Caki2 (cell line): ENCODE data around the gene MUC13. TPM values are rescaled to one million over a fixed set of nuclear protein-coding genes. Genes with fewer than 3 reads are reported as not detected.

Experiments
- DNase-seq: peaks from one replicate; pipeline ENCODE4 v3.0.0-alpha.2; 2015; ENCODE audit warnings: low read depth
- in situ Hi-C: cut with HindIII; loops from 2 replicates; pipeline ENCODE4 v1.10.0; 2016; ENCODE audit warnings: low sequenced_read_pairs, low pct_unique_long_range_greater_than_20kb, mixed read lengths
- total RNA-seq: library from RNA; depleted of rRNA; stranded (reverse); fragments of >200 nt; shearing (Covaris generic); gene quantifications from 2 replicates; pipeline ENCODE4 v1.2.3, GENCODE V29; 2014; ENCODE audit warnings: low replicate concordance

MUC13 gene
- total RNA-seq, 1 experiment from 2014 or later, result 0.37 TPM

- in situ Hi-C loops, result no loop called here
- DNase-seq, result no peak
Observed at GRCh38 chr3:124916837-124917409, 17.6 kb downstream of the MUC13 start.

GRCh38 chr3:124915254-124915653 is 19.3 kb downstream of the MUC13 start:
- in situ Hi-C loops, result no loop called here
- DNase-seq, result no peak

GRCh38 chr3:124907957-124908356 is 26.6 kb downstream of the MUC13 start:
- in situ Hi-C loops, result no loop called here
- no peak for DNase-seq

GRCh38 chr3:124904835-124905492 is 29.6 kb downstream of the MUC13 start:
- no peak for DNase-seq
- in situ Hi-C loops, result no loop called here

- no peak for DNase-seq
- in situ Hi-C loops, result no loop called here
Observed at GRCh38 chr3:124903896-124904834, 30.4 kb downstream of the MUC13 start.

GRCh38 chr3:124896824-124897526 is 37.6 kb downstream of the MUC13 start:
- no peak for DNase-seq
- in situ Hi-C loops, result loop anchor here (25.0 kb wide), 1 partner anchor 135 kb away; no protein-coding TSS in a partner anchor

- no peak for DNase-seq
- in situ Hi-C loops, result loop anchor here (25.0 kb wide), 1 partner anchor 133 kb away; no protein-coding TSS in a partner anchor
Observed at GRCh38 chr3:124895756-124896155, 38.8 kb downstream of the MUC13 start.

GRCh38 chr3:124893526-124893925 is 41.0 kb downstream of the MUC13 start:
- DNase-seq, result no peak
- in situ Hi-C loops, result loop anchor here (25.0 kb wide), 1 partner anchor 131 kb away; no protein-coding TSS in a partner anchor

- in situ Hi-C loops, result loop anchor here (25.0 kb wide), 1 partner anchor 128 kb away; no protein-coding TSS in a partner anchor
- no peak for DNase-seq
Observed at GRCh38 chr3:124890573-124891190, 43.9 kb downstream of the MUC13 start.

- no peak for DNase-seq
- in situ Hi-C loops, result loop anchor here (25.0 kb wide), 1 partner anchor 126 kb away; no protein-coding TSS in a partner anchor
Observed at GRCh38 chr3:124888482-124889441, 45.8 kb downstream of the MUC13 start.

GRCh38 chr3:124887932-124888298 is 46.6 kb downstream of the MUC13 start:
- in situ Hi-C loops, result loop anchor here (25.0 kb wide), 1 partner anchor 126 kb away; no protein-coding TSS in a partner anchor
- no peak for DNase-seq

- in situ Hi-C loops, result loop anchor here (25.0 kb wide), 1 partner anchor 125 kb away; no protein-coding TSS in a partner anchor
- DNase-seq, result peak; percentile 91
Observed at GRCh38 chr3:124887177-124887931, 47.2 kb downstream of the MUC13 start, which contains the start of gene ITGB5. Gene ITGB5, minus strand, starts transcription at chr3:124887365. Its CDS starts 365 bp downstream, at chr3:124887000.

GRCh38 chr3:124886168-124887056 is 48.1 kb downstream of the MUC13 start:
- peak; percentile 74 for DNase-seq

GRCh38 chr3:124885466-124886167 is 48.9 kb downstream of the MUC13 start:
- peak; percentile 43 for DNase-seq
- in situ Hi-C loops, result loop anchor here (25.0 kb wide), 1 partner anchor 123 kb away; no protein-coding TSS in a partner anchor

More at GRCh38 chr3:124886168-124887056, 48.1 kb downstream of the MUC13 start:
- in situ Hi-C loops, result loop anchor here (25.0 kb wide), 1 partner anchor 124 kb away; no protein-coding TSS in a partner anchor
